GM19351 (cell line): ENCODE data around the gene CUX1.
A peak's percentile ranks its signal among the peaks of the same experiment; 100 is the strongest.

ENCODE experiments used
- ATAC-seq: cut with Tn5 transposase; IDR thresholded peaks from one replicate; pipeline ENCODE4 v1.9.1; 2021; ENCODE audit warnings: mild to moderate bottlenecking, moderate library complexity; ENCODE audit not compliant: unreplicated experiment

CUX1 gene

GRCh38 chr7:102275123-102275703 lies 457.8 kb downstream of the CUX1 start:
- ATAC-seq: no peak

DNA sequence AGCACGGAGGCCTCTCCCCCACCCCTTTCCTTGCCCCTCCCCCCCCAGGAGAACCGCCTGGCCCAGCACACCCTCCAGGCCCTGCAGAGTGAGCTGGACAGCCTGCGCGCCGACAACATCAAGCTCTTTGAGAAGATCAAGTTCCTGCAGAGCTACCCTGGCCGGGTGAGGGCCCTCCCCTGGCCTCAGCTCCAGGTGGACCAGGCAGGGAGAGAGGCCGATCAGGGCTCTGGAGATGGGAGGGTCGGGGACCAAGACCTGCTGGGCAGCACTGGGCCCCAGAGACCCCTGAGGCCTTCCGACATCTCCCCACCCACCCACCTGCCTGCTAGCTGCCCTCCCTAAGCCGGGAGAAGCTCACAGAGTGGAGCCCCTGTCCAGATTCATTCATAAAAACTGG lies 460.5 kb downstream of the CUX1 start:
- ATAC-seq: no peak

DNA sequence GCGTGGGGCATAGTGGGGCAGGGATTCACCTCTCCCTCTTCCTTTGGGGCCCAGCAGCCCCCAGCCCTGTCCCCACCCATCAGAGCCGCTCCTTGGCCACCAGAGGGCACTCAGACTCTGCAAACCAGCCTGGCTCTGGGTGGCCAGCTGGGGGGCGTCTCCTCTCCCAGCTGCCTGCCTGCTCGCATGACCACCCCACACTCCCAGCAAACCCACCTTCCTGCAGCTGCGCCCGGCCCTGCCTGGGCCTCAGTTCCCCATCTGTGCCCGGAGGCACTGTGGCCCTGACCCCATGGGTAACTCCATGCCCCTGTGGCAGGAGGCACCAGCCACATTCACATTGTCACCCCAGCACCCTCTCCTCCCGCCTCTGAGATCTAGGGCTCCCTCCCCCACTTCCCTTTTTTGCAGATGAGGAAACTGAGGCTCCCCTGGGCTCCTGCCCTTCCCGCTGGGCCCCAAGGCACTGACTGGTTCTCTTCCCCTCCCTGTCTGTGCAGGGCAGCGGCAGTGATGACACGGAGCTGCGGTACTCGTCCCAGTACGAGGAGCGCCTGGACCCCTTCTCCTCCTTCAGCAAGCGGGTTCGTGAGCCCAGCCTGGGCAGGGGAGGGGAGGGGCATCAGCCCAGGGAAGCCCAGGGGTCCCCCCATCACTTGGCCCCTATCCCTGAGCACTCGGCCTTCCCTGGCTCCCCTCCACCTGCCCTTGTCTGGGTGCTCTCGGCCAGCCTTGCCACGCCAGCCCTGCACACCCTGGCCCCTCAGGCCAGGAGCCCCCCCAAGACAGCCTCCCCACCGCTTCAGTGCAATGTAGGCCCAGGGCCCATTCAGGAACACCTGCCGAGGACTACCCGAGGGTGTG lies 462.3 kb downstream of the CUX1 start:
- ATAC-seq: peak; percentile 83

DNA sequence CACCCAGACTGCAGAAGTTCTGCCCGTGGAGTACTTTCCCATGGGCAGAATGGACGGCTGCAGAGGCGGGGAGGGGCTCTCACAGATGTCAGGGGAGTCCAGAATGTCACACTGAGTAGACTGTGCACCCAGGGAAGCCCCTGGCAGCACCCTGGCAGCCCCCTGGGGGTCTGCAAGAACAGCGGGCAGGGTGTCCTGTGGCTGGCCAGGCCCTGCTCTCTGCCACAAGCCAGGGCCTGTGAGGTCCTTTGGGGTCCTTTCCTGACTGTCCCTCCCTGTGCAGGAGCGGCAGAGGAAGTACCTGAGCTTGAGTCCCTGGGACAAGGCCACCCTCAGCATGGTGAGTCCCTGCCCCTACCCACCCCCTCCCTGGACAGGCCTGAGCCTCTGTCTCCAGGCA lies 463.1 kb downstream of the CUX1 start:
- no peak for ATAC-seq

DNA sequence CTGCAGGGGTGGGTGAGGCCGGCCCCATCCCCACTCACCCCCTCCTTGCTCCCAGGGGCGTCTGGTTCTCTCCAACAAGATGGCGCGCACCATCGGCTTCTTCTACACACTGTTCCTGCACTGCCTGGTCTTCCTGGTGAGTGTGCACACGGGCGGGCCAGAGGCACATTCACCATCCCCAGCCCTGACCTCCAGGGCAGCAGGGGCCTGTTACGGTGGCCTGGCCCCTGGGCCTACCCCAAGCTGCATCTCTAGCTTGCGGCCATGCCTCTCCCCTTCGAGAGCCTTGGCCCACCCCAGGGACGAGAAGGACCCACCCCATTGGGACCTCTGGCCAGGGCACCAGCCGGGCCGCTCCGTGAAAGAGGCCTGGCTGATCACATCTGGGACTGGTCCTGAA lies 464.4 kb downstream of the CUX1 start:
- no peak for ATAC-seq

- no peak for ATAC-seq
Measured at GRCh38 chr7:102282465-102283362, 465.3 kb downstream of the CUX1 start.

DNA sequence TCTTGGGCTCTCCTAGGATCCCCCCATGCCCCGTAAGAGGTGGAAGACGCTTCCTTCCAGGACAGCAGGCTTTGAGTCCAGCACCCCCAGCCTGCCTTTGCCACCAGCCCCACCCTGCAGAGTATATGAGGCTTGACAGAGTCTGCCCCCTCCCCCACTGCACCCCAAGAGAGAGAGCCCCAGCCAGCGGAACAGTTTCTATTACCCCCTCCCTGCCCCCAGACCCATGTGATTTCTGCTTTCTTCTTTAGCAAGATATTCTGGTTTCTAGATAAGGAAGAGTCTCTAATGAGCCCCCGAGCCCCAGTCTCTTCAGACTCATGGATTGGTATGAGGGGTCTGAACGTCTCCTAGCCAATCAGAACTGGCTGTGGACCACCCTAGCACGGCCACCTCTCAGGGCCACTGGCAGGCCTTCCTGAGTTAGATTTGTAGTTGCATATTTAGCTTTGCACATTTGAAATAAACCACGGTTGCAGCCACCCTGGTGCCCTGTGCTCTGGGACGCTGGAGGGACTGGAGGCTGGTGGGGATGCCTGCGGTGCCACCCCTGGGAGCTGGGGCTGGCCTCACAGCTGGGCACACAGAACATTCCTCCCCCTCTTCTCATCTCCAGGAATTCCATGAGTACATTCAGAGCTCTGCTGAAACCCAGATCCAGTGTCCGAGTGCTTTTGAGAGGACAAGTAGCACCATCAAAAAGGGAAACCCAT lies 466.2 kb downstream of the CUX1 start:
- no peak for ATAC-seq

DNA sequence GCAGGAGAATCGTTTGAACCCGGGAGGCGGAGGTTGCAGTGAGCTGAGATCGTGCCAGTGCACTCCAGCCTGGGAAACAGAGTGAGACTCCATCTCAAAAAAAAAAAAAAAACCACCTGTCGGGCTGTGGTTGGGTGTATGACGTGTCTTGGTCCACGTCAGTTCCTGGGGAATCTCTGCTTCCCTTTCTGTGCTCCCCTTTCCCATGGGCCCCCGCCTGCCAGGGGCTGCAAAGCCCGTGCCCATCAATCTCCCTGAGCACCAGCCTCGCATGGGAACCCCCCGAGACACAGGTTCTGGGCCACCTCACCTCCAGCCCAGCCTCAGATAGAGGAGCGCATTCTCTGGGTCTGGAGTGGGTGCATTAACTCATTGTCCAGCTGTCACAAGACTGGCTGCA lies 467.0 kb downstream of the CUX1 start:
- ATAC-seq: no peak

DNA sequence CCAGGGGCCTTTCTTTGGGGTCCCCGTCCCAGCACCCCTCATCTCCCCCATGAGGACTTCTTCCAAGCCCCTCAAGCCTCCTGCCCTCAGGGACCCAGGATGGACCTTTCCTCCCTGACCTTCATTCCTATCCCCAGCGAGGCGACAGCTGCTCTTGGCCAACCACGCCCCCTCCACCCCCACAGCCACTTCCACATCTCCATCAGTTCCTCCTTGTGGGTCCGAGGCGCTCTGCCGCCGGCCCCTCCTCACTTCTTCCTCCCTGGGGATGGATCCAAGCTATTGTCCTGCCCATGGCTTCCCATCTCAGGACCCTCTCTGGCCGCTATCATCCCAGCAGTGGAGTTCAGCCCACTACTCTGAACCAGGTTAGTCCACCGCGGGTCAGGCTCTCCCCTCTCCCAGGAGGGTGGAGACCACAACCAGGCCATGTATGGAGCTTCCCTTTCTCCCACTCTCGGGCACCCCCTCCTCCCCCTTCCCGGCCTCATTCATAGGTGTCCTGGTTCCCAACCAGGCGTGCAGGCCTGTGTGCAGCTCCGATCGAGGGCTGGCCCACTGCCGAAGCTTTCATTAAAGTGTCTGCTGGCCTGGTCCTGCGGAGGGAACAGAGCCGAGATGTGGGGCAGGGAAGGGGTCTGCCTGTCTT lies 467.6 kb downstream of the CUX1 start:
- ATAC-seq: no peak

GRCh38 chr7:102285540-102286236 lies 468.3 kb downstream of the CUX1 start:
- ATAC-seq: no peak

- peak; percentile 22 for ATAC-seq
Measured at GRCh38 chr7:102286237-102287110, 469.0 kb downstream of the CUX1 start, which contains the start of gene SH2B2. SH2B2 (plus strand) TSS chr7:102286868; CDS start chr7:102300551, 13,683 bp downstream.

DNA sequence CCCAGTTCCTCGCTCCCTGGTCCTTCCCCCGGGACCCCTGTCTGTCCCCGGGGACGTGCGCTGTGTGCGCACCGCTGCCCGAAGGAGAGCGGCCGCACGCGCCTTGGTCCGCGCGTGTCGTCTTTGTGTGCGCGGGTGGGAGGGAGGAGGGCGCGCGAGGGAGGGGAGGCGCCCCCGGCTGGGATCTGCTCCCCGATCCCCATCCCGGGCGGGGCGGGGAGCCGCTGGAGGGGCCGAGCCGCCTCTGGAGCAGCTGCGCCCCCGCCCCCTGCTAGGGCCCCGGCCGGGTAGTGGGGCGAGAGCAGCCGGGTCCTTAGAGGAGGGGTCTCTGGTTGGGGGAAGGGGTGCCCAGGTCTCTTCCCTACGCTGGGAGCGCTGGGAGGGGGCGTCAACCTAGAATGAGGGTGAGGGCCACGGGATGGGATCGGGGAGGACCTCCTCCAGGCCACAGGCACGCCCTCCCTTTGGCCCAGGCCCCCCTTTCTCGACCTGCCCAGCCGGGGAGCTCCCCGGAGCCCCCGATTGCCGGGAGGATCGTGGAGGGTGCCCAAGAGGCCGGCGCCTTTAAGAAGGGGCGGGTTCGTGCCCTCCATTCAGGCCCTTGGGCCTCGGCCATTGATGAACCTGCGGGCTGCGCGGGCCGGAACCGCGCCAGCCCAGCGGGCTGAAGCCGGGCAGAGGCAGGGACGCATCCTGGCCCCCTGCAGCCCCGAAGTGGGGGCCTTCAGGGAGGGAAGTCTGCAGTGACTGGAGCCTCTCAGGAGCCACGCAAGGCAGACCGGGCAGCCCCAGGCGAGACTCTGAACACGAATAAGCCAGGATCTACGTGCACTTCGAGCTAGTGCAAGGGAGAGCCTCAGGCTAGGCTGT lies 469.9 kb downstream of the CUX1 start:
- peak; percentile 3 for ATAC-seq

- ATAC-seq: no peak
Measured at GRCh38 chr7:102287981-102288278, 470.5 kb downstream of the CUX1 start.

DNA sequence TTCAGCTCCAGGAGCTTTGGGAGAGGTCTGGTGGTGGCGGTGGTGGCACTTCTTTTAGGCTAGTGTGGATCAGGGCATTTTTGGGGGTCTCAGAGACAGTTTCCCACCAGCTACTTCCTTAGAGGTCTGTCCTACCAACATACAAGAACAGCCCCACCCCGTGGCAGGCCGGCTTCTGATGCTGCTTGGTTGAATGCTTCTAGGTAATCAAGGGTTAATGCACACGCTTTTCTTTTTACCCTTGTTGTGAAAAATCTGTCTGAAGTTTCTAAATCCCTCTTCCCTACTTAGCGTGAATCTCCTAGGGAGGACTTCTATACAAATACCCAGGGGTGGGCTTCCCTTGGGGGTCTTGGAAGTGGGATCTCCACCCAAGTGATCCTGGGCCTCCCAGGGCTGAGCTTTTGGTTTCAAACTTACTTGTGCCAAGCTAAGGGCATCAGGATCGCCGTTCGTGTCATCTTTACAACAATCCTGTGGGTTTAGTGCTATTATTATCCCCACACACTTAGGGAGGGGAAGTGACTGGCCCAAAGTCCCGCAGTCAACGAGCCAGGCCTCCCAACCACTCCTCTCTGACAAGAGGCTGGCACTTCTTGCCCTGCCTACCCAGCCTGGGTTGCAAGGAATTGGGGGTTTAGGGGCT lies 471.0 kb downstream of the CUX1 start:
- no peak for ATAC-seq

DNA sequence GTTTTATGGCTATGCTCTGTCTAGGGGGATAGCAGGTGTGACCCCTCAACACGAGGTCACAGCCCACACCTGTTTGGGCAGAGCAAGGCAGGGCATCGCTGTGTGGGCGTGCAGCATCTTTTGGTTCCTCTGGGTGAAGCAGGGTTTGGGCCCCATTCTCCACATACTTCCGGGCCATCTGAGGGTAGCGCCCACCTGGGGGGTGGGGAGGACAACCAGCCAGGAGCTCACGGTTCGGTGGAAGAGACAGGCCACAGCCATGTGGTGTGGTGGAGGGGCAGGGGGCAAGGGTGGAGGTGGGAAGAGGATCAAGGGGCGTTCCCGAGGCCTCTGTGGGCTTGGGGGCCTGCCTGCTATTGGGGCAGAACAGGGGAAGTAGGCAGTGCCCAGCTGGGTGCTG lies 471.6 kb downstream of the CUX1 start:
- no peak for ATAC-seq

- ATAC-seq: peak; percentile 56
Measured at GRCh38 chr7:102291056-102291915, 473.9 kb downstream of the CUX1 start.

DNA sequence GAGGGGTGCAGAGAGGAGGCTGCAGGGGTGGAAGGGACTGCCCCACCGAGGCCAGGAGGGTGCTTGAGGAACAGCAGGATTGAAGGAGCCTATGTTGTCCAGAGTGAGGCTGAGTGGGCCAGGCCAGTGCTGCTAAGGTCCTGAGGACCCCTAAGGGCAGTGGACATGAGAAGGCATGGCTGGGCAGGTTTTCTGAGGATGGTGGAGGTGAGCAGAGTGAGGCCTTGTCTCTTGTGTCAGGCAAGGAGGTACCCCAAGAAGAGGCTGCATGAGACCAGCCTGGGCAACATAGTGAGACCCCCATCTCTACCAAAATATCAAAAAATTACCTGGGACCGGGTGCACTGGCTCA lies 474.5 kb downstream of the CUX1 start:
- no peak for ATAC-seq
